ENCODE data around the gene TEAD1.
"Not testable (repeated sequence)": the region's sequence is repeated elsewhere in the genome, so short reads cannot be mapped to it uniquely, and the experiment has no call there.

TEAD1 gene

GRCh38 chr11:12744826-12745502 is 70.7 kb downstream of the TEAD1 start:
- no peak for DNase-seq

GRCh38 chr11:12745787-12746186 is 71.6 kb downstream of the TEAD1 start:
- no peak for DNase-seq

DNA sequence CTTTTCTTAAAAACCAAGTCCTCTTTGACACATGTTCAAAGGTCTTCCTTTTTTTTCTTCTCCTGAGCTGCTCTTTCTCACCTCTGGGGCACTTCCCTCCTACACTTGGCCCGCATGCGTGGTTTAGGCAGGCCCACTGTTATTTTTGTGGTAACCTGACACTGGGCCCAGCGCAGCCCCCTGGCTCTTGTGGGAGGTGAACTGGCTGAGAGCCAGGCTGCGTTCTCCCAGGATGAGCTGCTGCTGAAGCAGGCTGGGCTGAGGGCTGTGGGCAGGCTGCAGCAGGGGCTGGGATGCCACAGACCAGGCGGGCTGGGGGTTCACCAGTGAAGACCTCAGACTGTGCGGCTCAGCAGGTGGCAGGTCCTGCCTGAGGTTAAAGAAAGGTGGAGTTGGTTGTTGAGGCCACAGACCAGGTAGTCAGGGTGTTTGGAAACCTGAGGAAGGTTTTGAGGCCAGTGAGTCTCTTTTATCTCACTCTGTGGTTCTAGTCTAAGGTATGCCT is 72.4 kb downstream of the TEAD1 start:
- DNase-seq, result no peak

DNA sequence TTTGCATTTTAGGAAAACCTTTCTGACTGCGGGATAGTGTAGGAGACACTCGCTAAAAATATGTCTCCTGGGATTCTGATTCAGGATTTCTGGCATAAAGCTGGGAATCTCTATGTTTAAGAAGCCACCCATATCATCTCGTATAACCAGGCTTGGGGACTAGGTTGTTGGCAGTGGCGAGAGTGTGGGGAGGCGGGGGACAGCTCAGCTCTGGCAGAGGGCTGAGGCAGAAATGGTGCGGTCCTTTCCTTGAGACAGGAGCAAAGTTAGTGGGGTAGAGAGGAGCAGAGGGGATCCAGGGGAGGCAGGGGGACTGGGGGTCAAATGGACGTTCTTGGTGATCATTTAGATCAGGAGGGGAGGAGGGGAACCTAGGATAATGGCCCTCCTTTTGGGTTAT is 74.3 kb downstream of the TEAD1 start:
- DNase-seq, result no peak

- no peak for DNase-seq
Measured at GRCh38 chr11:12749442-12749841, 75.2 kb downstream of the TEAD1 start.

DNA sequence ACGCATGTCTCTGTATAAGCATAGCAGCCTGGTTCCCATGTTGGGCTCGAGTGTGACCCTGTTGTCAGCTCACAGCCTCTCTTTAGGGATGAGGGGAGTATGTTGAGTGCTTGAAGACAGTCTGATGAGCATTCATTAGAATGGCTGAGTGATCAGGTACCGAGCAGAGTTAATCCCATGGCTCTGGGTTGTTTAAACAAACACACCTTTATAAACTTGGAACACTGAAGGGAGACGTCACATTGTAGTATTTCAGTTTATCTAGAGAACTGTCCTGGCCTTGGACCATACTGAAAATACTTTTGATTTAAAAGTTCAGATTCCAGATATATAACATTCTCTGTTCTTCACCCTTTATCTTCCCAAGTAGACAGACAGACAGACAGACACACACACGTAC is 76.0 kb downstream of the TEAD1 start:
- no peak for DNase-seq

DNA sequence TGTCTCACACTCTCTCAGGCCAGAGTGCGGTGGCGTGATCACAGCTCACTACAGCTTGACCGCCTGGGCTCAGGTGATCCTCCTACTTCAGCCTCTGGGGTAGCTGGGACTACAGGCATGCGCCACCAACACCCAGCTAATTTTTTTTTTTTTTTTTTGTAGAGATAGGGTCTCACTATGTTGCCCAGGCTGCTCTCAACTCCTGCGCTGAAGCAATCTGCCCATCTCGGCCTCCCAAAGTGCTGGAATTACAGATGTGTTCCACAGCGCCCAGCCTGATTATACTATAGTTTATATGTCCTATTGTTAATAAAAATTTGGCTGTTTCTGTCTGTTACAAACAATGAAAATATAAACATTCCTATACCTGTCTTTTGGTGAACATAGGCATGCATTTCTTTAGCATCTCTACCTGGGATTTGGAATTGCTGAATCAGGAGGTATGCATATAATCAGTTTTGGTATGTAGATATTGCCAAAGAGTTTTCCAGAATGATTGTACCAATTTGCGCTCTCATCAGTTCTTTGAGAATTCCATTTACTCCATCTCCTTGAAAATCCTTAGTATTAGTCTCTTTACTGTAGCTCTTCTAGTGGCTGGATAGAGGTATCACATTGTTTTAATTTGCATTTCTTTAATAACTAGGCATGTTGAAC is 78.8 kb downstream of the TEAD1 start:
- DNase-seq, result no peak

GRCh38 chr11:12754021-12754420 is 79.8 kb downstream of the TEAD1 start:
- DNase-seq, result no peak

GRCh38 chr11:12754582-12755234 is 80.5 kb downstream of the TEAD1 start:
- DNase-seq, result no peak

DNA sequence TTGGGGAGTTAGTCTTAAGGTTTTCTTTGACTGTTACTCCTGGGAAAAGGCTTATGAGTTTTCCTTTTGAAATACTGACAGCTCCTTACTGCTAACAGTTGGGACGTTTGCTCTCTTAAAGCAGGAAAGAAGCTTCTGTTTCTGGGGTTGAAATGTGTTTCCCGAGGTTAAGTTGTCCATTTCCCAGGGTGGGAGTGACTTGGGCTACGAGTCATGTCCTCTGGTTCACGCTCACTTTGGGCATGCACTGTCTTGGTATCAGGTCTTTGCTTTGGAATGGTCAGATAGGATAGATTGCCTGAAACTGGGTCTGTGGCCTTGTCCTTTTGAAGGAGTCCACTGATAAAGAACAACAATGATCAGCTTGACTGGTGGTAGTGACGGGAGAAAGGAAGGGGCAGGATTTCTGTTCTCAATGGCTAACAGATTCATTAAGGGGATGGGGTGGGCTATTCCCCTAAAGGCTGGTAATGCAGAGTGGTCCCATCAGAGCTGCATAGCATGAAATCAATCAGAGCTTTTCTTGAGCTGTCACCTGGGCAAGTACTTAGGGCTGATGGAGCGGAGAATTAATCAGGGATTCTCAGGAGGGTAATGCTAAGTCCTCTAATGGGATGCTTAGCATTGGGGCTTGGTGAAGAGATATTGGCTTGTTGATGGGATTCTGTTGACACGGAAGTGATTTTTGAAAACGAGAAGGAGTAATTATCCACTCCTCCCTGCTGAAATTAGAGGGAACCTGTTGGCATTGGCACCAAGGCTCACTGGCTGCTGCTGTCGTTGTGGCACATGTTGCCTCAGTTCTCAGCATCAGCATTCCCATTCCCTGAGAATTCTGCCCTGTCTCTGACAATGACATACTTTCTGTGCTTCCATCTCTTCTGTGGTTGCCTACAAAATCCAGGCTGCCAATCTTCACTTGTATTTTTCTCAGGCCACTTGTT is 81.6 kb downstream of the TEAD1 start:
- DNase-seq, result no peak

- DNase-seq, result no peak
Measured at GRCh38 chr11:12756454-12756806, 82.2 kb downstream of the TEAD1 start.

- DNase-seq, result no peak
Measured at GRCh38 chr11:12756867-12757266, 82.6 kb downstream of the TEAD1 start.

DNA sequence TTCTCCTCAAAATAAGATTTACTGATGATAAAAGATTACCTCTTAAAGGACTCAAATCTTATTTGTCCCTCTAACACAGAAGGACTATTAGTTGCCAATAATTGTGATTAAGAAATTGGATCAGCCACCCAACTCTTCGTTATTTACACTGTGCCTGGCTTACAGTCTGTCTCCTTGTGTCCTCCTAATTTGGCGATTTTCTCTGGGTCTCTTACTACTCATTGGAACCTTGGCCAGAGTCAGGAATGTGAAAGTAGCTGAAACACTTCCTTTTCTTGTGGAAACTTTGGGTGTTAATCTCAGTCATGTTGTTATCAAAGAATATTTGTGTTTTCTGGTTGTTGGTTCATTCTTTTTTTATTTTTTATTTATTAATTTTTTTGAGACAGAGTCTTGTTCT is 83.2 kb downstream of the TEAD1 start:
- no peak for DNase-seq

DNA sequence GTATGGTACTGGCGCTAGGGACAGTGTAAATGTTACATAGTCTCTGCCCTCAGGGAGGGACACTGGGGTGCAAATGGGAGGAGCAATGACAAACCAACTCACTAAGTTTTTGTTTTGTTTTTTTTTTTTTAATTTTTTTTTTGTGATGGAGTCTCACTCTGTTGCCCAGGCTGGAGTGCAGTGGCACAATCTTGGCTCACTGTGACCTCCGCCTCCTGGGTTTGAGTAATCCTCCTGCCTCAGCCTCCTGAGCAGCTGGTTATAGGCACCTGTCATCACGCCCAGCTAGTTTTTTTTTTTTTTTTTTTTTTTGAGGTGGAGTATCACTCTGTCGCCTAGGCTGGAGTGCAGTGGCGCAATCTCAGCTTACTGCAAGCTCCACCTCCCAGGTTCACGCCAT is 83.9 kb downstream of the TEAD1 start:
- not testable (repeated sequence) for DNase-seq

- no peak for DNase-seq
Measured at GRCh38 chr11:12761029-12761428, 86.8 kb downstream of the TEAD1 start.

DNA sequence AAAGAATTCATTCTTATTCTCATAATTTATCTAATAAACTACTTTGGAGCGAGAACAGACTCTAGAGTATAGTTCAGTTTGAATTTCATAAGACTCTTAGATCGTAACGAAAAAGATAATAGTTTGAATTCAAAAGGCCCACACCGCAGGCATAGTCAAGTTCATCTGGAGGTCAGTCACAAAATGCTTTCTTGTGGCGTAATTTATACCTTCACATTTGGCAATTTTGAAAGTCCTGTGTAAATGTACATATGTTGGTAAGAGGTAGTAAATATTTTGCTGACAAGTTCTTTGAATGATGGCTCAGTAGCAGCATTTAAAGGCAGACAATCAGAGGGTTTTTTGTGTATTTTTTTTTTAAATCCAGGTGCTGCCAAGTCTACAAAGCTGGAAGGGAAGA is 88.1 kb downstream of the TEAD1 start:
- no peak for DNase-seq

DNA sequence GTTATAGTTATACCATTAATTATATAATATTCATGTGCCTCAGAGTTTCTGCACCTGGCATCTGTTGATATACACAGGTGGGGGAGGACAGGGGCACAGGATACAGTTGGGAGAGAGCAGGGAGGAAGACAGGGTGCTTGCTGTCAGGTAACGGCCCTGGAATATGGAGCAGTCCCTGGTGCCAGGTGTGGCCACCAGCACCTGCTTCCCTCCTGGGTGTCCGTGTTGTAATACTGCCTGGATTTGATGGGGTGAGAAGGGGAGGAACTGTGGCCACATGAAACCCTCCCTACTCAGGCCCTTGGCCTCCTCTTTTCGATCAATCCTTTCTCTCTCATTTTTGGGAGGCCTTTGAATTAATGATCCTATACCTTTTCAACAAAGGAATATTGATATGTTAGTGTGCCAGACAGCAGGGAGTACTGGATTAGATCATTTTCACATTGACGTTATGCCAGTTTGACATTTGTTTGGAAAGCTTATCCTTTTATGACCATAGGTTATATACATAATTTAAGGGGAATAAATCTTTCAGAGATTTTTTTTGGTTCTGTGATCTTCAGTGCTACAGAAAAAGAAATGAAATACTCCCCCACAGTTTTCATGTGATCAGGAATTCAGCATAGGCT is 88.6 kb downstream of the TEAD1 start:
- no peak for DNase-seq

DNA sequence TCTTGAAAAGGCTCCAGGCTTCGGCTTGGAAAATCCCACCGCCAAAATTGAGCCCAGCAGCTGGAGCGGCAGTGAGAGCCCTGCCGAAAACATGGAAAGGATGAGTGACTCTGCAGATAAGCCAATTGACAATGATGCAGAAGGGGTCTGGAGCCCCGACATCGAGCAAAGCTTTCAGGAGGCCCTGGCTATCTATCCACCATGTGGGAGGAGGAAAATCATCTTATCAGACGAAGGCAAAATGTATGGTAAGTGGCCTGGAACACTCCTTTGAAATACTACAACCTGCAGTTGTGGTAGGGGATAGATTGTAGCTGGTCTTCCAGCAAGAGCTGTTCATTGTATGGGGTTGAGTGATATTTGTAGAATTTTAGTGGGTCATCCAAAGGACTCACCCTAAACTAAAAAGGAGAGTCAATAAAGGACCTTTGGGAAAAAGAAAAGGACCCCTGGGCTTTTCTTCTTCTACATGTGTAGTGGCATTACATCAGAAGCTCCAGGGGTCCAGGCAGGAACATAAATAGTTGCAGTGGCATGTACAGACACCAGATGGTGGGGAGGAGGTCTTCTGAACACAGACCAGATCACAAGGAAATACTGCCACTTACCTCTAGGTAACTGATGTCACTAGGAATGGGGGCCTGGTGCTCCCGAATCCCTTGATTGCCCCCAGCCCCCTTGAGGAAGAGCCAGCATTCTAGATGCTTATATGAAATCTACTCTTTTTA is 90.1 kb downstream of the TEAD1 start:
- DNase-seq, result no peak

GRCh38 chr11:12765428-12765827 is 91.2 kb downstream of the TEAD1 start:
- DNase-seq, result no peak

GRCh38 chr11:12767027-12767426 is 92.8 kb downstream of the TEAD1 start:
- no peak for DNase-seq

DNA sequence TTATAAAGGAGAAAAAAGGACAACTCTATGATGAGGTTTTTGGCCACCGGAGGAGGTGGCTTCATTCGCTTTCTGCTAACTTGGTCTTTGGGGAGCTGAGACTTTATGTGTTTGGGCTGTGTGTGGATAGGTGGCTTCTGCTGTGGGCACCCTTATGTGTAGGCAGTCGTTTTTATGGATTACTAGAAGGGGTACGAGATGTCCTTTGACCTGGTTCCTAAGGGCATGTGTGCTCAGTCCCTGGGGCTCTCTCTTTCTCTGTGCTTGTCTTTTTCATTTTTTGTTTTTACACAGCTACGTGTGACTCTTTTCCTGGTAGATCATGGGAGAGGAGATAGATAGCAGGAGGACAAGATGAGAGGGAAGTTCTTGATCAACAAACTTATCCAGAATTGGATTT is 93.4 kb downstream of the TEAD1 start:
- DNase-seq, result no peak

All from CD4-positive, alpha-beta T cell treated with Interleukin-4 for 4 hours (primary cell).